ENCODE results near the gene FCER1G. TPM values are rescaled to one million over a fixed set of nuclear protein-coding genes. Genes with fewer than 3 reads are reported as not detected.

FCER1G gene
- total and polyA plus RNA-seq, 4 donors, result 25.4 to 77.1 (median 39.3) TPM

DNA sequence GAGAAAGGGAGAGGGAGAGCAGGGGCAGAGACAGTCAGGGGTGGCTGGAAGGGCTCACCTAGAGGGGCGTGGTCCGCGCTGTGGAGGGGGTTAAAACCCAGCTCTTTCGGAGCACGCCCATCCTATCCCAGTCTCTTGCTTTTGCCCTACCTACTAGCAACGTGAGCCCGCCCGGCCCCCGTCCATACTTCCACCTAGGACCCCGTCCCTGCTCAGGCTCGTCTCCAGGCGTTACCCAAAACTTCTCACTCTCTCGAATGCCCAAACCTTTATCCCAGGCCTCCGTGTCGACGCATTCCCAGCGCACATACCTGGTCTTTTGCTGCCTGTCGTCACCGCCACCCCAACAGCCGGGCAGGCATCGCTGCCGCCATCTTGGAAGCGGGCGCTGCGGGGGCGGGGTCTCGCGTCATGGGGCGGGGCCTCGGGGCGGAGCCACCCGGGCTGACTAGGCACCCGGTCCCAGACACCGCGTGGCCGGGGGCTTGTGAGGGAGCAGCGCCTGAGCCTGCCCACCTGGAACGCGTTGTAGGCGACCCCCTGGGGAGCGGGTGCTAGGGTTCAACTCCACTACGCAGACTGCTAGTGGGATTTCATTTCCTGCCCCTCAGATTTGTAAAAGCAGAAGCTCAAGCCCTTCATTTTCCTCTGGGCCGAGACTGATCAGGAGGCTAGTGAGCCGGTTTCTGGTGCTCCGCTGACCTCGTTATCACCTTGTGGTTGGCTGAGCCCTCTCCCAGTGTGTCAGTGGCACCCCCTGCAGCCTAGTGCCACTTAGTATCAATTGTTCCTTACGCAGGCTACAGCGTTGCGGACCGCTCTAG lies 37.8 kb upstream of the FCER1G start, which contains the start of gene B4GALT3:
Gene B4GALT3 (minus strand): TSS at position 396 of the 824 bp plus-strand sequence. CDS start 1,447 bp downstream, outside the sequence.
- peak; percentile 99 for DNase-seq (ENCODE audit: low spot score)
- 1% methylated on average over 50 of the region's 50 CpGs for WGBS
- TF ChIP-seq EGR1 (IDR thresholded peaks at IDR 0.05; ENCODE audit: low read depth in 2 of 2), result peak; percentile 87 to 94
- peak; percentile 13 to 43 for TF ChIP-seq HNF4A (conservative IDR thresholded peaks at IDR 0.05)
- no peak for TF ChIP-seq GABPA (IDR thresholded peaks at IDR 0.05 in 1 of 2, conservative IDR thresholded peaks at IDR 0.05 in 1 of 2)
- TF ChIP-seq, protein P1, sequence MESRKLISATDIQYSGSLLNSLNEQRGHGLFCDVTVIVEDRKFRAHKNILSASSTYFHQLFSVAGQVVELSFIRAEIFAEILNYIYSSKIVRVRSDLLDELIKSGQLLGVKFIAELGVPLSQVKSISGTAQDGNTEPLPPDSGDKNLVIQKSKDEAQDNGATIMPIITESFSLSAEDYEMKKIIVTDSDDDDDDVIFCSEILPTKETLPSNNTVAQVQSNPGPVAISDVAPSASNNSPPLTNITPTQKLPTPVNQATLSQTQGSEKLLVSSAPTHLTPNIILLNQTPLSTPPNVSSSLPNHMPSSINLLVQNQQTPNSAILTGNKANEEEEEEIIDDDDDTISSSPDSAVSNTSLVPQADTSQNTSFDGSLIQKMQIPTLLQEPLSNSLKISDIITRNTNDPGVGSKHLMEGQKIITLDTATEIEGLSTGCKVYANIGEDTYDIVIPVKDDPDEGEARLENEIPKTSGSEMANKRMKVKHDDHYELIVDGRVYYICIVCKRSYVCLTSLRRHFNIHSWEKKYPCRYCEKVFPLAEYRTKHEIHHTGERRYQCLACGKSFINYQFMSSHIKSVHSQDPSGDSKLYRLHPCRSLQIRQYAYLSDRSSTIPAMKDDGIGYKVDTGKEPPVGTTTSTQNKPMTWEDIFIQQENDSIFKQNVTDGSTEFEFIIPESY (IDR thresholded peaks at IDR 0.05), result no peak
- TF ChIP-seq NR2F2 (IDR thresholded peaks at IDR 0.05), result peak; percentile 39
- TF ChIP-seq YY1 (IDR thresholded peaks at IDR 0.05), result peak; percentile 99
- peak; percentile 66 to 70 for TF ChIP-seq RXRA (IDR thresholded peaks at IDR 0.05)
- peak; percentile 69 for TF ChIP-seq SP1 (IDR thresholded peaks at IDR 0.05)
- TF ChIP-seq, protein P2, sequence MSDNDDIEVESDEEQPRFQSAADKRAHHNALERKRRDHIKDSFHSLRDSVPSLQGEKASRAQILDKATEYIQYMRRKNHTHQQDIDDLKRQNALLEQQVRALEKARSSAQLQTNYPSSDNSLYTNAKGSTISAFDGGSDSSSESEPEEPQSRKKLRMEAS (IDR thresholded peaks at IDR 0.05), result peak; percentile 77
- TF ChIP-seq, protein P3, sequence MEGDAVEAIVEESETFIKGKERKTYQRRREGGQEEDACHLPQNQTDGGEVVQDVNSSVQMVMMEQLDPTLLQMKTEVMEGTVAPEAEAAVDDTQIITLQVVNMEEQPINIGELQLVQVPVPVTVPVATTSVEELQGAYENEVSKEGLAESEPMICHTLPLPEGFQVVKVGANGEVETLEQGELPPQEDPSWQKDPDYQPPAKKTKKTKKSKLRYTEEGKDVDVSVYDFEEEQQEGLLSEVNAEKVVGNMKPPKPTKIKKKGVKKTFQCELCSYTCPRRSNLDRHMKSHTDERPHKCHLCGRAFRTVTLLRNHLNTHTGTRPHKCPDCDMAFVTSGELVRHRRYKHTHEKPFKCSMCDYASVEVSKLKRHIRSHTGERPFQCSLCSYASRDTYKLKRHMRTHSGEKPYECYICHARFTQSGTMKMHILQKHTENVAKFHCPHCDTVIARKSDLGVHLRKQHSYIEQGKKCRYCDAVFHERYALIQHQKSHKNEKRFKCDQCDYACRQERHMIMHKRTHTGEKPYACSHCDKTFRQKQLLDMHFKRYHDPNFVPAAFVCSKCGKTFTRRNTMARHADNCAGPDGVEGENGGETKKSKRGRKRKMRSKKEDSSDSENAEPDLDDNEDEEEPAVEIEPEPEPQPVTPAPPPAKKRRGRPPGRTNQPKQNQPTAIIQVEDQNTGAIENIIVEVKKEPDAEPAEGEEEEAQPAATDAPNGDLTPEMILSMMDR (IDR thresholded peaks at IDR 0.05; ENCODE audit: low read depth, low read length, missing input control), result peak; percentile 19
- no peak for TF ChIP-seq JUND (IDR thresholded peaks at IDR 0.05)
- TF ChIP-seq RAD21 (IDR thresholded peaks at IDR 0.05), result peak; percentile 47 to 55
- TF ChIP-seq, protein P4, sequence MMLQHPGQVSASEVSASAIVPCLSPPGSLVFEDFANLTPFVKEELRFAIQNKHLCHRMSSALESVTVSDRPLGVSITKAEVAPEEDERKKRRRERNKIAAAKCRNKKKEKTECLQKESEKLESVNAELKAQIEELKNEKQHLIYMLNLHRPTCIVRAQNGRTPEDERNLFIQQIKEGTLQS (IDR thresholded peaks at IDR 0.05), result no peak
- TF ChIP-seq, protein P5, sequence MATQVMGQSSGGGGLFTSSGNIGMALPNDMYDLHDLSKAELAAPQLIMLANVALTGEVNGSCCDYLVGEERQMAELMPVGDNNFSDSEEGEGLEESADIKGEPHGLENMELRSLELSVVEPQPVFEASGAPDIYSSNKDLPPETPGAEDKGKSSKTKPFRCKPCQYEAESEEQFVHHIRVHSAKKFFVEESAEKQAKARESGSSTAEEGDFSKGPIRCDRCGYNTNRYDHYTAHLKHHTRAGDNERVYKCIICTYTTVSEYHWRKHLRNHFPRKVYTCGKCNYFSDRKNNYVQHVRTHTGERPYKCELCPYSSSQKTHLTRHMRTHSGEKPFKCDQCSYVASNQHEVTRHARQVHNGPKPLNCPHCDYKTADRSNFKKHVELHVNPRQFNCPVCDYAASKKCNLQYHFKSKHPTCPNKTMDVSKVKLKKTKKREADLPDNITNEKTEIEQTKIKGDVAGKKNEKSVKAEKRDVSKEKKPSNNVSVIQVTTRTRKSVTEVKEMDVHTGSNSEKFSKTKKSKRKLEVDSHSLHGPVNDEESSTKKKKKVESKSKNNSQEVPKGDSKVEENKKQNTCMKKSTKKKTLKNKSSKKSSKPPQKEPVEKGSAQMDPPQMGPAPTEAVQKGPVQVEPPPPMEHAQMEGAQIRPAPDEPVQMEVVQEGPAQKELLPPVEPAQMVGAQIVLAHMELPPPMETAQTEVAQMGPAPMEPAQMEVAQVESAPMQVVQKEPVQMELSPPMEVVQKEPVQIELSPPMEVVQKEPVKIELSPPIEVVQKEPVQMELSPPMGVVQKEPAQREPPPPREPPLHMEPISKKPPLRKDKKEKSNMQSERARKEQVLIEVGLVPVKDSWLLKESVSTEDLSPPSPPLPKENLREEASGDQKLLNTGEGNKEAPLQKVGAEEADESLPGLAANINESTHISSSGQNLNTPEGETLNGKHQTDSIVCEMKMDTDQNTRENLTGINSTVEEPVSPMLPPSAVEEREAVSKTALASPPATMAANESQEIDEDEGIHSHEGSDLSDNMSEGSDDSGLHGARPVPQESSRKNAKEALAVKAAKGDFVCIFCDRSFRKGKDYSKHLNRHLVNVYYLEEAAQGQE (IDR thresholded peaks at IDR 0.05), result peak; percentile 8
- Histone ChIP-seq H3K9me3 (ENCODE audit: control insufficient read depth in 4 of 4, low read length in 3 of 4) (no peaks in the 10 kb centered on the region), H3K36me3 (ENCODE audit: control insufficient read depth in 4 of 4, insufficient read depth in 3 of 4, low read depth in 1 of 4, low read length in 3 of 4) (peaks cover 0 to 23% (median 15%) of the 10 kb centered on the region in 4 donors), H3K4me3 (ENCODE audit: low read depth in 1 of 3, low read length in 3 of 3) (peak within 1 kb of the TSS; percentile 70 to 98 (median 80)), H3K4me1 (ENCODE audit: control insufficient read depth in 4 of 4, insufficient read depth in 4 of 4, low read length in 3 of 4) (peaks cover 0 to 31% (median 26%) of the 10 kb centered on the region in 4 donors), H3K27me3 (ENCODE audit: control insufficient read depth in 4 of 4, insufficient read depth in 4 of 4, low read length in 3 of 4) (no peaks in the 10 kb centered on the region), H3K27ac (ENCODE audit: low read depth in 1 of 2, low read length in 2 of 2) (peak within 1 kb of the TSS; percentile 92 to 95), H3K9ac (ENCODE audit: low read depth in 1 of 2, low read length in 2 of 2) (peak within 1 kb of the TSS; percentile 82 to 96)
